Upper lobe of left lung (tissue), 4 donors: Measurements from ENCODE around the gene MOSMO.

Experiments used
- CTCF ChIP-seq, 6 experiments: fragments of 450-650 bp in 4 of 6; fragments of 200-600 bp in 2 of 6; sonication (generic) in 2 of 6; IDR thresholded peaks; one replicate each; pipeline ENCODE4 v1.5.1; 2016 to 2019; ENCODE audit warnings: antibody characterized with exemption in 6 of 6
- EP300 ChIP-seq, 4 donors: sonication (generic); formaldehyde crosslinking; IDR thresholded peaks; one replicate each; pipeline ENCODE4 v1.5.1; 2017; ENCODE audit warnings: antibody characterized with exemption in 4 of 4, control low read depth in 2 of 4
- POLR2A ChIP-seq, 4 donors: fragments of 450-650 bp; IDR thresholded peaks; one replicate each; pipeline ENCODE4 v1.5.1; 2016 to 2017; ENCODE audit warnings: antibody characterized with exemption in 4 of 4, mild to moderate bottlenecking in 2 of 4

DNA sequence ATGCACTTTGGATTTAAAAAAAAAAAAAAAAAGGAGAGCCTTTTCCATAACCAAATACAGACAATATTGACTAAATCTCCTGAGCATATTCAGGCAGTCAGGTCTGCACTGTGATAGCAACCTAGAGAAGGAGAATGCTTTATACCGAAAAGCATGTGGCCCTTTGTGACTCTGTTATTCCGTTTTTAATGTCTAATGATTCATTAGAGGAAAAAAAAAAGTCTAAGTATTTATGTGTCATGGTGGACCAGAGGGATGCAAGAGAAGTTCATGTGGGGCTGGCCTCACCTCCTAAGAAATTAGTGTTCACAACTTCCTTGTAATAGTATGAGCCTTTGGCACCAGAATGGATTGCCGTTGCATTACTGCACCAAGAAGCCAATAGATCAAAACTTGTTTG, 73.1 kb downstream of the MOSMO start:
- no peak for TF ChIP-seq CTCF (IDR thresholded peaks at IDR 0.05)
- no peak for TF ChIP-seq POLR2A (IDR thresholded peaks at IDR 0.05)
- no peak for TF ChIP-seq EP300 (IDR thresholded peaks at IDR 0.05)
